HEK293T (cell line): ENCODE data around the gene COMMD7.

Experiments used
- ELF4 ChIP-seq: fragments of 450-650 bp; IDR thresholded peaks from 2 replicates; pipeline ENCODE4 v1.6.1; 2017; ENCODE audit warnings: antibody characterized with exemption
- SP1 ChIP-seq: fragments of 450-650 bp; IDR thresholded peaks from 2 replicates; pipeline ENCODE4 v1.6.1; 2017

DNA sequence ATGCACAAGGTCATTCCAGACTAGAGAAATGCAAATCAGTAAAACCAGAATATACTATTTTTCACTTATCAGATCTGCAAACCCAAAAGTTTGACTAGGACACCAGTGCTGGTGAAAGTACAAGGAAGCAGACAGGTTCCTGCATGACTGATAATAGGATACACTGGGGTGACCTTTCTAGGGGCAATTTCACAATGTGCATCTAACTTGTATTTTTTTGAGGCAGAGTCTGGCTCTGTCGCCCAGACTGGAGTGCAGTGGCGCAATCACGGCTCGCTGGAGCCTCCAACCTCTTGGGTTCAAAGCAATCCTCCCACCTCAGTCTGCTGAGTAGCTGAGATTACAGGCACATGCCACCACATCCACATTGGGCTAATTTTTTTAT is 11.4 kb downstream of the COMMD7 start:
- TF ChIP-seq ELF4, result no peak
- TF ChIP-seq SP1, result no peak
